ENCODE data around the gene PHOX2B.

DNA sequence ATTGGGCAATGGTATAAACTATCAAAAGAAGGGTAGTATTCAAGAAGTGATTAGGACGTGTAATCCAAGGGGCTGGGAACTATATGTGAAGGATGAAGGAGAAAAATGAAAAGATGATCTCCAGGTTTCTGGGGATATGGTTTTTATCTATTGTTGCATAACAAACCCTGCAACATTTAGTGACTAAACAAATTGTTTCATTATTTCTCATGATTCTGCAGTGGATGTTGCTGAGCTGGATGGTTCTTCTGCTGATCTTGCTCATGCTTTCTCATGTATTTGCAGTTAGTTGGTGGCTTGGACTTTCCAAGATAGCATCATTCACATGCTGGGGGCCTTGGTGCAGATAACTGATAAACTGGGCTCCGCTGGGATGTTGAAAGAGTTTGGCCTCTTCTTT, 29.1 kb downstream of the PHOX2B start:
- TF ChIP-seq, protein P1, sequence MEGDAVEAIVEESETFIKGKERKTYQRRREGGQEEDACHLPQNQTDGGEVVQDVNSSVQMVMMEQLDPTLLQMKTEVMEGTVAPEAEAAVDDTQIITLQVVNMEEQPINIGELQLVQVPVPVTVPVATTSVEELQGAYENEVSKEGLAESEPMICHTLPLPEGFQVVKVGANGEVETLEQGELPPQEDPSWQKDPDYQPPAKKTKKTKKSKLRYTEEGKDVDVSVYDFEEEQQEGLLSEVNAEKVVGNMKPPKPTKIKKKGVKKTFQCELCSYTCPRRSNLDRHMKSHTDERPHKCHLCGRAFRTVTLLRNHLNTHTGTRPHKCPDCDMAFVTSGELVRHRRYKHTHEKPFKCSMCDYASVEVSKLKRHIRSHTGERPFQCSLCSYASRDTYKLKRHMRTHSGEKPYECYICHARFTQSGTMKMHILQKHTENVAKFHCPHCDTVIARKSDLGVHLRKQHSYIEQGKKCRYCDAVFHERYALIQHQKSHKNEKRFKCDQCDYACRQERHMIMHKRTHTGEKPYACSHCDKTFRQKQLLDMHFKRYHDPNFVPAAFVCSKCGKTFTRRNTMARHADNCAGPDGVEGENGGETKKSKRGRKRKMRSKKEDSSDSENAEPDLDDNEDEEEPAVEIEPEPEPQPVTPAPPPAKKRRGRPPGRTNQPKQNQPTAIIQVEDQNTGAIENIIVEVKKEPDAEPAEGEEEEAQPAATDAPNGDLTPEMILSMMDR (IDR thresholded peaks at IDR 0.05 in 4 of 5, conservative IDR thresholded peaks at IDR 0.05 in 1 of 5): no peak
- no peak for TF ChIP-seq POLR2A (IDR thresholded peaks at IDR 0.05)
